Measurements from ENCODE around the gene CCDC148. TPM values are rescaled to one million over a fixed set of nuclear protein-coding genes. Genes with fewer than 3 reads are reported as not detected.

Gene CCDC148
- total RNA-seq, 4 donors from 2014 or later: not detected

DNA sequence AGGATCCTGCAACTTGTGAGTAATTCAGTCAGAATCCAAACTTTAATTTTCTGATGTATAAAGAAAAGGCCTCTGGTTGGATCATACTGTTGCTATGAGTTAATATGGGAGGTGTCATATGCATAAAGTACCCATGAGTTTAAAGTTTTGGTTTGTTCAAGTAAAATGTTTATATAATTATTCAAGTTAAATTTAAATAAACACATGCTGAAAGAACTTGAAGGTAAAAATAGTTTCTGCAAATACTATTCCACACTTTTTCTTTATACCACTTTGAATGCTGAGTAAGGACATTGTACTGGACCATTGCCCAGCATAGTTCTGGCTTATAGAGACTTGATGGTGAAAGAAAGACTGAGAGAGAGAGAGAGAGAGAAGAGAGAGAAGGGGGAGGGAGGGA is 30.9 kb upstream of the CCDC148 start:
- DNase-seq: no peak
- H3K4me1 ChIP-seq: no peaks in the 10 kb centered on the region
- H3K27ac ChIP-seq: no peak overlapping the region

GRCh38 chr2:158486970-158487325 is 30.4 kb upstream of the CCDC148 start:
- no peak for TF ChIP-seq CTCF (IDR thresholded peaks at IDR 0.05)
- H3K4me3 ChIP-seq: no peak overlapping the region
- H3K27ac ChIP-seq: no peak overlapping the region
- H3K36me3 ChIP-seq: no peaks in the 10 kb centered on the region
- no peak for DNase-seq
- no peaks in the 10 kb centered on the region for H3K4me1 ChIP-seq
- H3K27me3 ChIP-seq: no peaks in the 10 kb centered on the region
- H3K9me3 ChIP-seq: no peaks in the 10 kb centered on the region

More for the DNA sequence above, 30.9 kb upstream of the CCDC148 start:
- Histone ChIP-seq H3K36me3 (no peaks in the 10 kb centered on the region), H3K4me3 (no peak overlapping the region), H3K9me3 (no peaks in the 10 kb centered on the region), H3K27me3 (no peaks in the 10 kb centered on the region)
- no peak for TF ChIP-seq POLR2A (IDR thresholded peaks at IDR 0.05)
- TF ChIP-seq CTCF (IDR thresholded peaks at IDR 0.05): no peak

- DNase-seq: no peak
- no peak overlapping the region for H3K27ac ChIP-seq
- TF ChIP-seq CTCF (IDR thresholded peaks at IDR 0.05): no peak
- no peak for TF ChIP-seq POLR2A (IDR thresholded peaks at IDR 0.05)
- no peaks in the 10 kb centered on the region for H3K9me3 ChIP-seq
- no peaks in the 10 kb centered on the region for H3K4me1 ChIP-seq
- no peaks in the 10 kb centered on the region for H3K27me3 ChIP-seq
- no peaks in the 10 kb centered on the region for H3K36me3 ChIP-seq
- H3K4me3 ChIP-seq: no peak overlapping the region
Observed at GRCh38 chr2:158486150-158486969, 29.8 kb upstream of the CCDC148 start.

- no peaks in the 10 kb centered on the region for H3K27me3 ChIP-seq
- H3K36me3 ChIP-seq: no peaks in the 10 kb centered on the region
- no peak overlapping the region for H3K4me3 ChIP-seq
- no peaks in the 10 kb centered on the region for H3K9me3 ChIP-seq
- no peak for DNase-seq
- H3K4me1 ChIP-seq: no peaks in the 10 kb centered on the region
- no peak overlapping the region for H3K27ac ChIP-seq
- TF ChIP-seq CTCF (IDR thresholded peaks at IDR 0.05): no peak
- TF ChIP-seq POLR2A (IDR thresholded peaks at IDR 0.05): no peak
Observed at GRCh38 chr2:158484892-158485556, 28.5 kb upstream of the CCDC148 start.

- Histone ChIP-seq H3K36me3 (no peaks in the 10 kb centered on the region), H3K4me1 (no peaks in the 10 kb centered on the region), H3K27me3 (no peaks in the 10 kb centered on the region), H3K27ac (no peak overlapping the region), H3K9me3 (no peaks in the 10 kb centered on the region), H3K4me3 (no peak overlapping the region)
- TF ChIP-seq CTCF (IDR thresholded peaks at IDR 0.05) (no peak), POLR2A (IDR thresholded peaks at IDR 0.05) (no peak)
- no peak for DNase-seq
Observed at GRCh38 chr2:158482594-158482993, 26.0 kb upstream of the CCDC148 start.

All from Peyer's patch (tissue), 4 donors.